Nephron progenitor cell (in vitro differentiated cells): ENCODE data around the gene CTSZ.

ENCODE experiments used
- DNase-seq: peaks from one replicate; pipeline ENCODE4 v3.0.0; 2021
- H3K27ac Mint-ChIP-seq: 2 replicates; pipeline ENCODE4 v1.8.0; 2021; ENCODE audit warnings: mild to moderate bottlenecking, moderate library complexity, mixed read lengths
- H3K27me3 Mint-ChIP-seq: 2 replicates; pipeline ENCODE4 v1.8.0; 2021; ENCODE audit warnings: mild to moderate bottlenecking, low read depth, mixed read lengths; ENCODE audit not compliant: poor library complexity
- H3K36me3 Mint-ChIP-seq: 2 replicates; pipeline ENCODE4 v1.8.0; 2021; ENCODE audit warnings: low read depth, mixed read lengths
- H3K4me1 Mint-ChIP-seq: 2 replicates; pipeline ENCODE4 v1.8.0; 2021; ENCODE audit warnings: mixed read lengths
- H3K4me3 Mint-ChIP-seq: 2 replicates; pipeline ENCODE4 v1.8.0; 2021; ENCODE audit warnings: mild to moderate bottlenecking, moderate library complexity, mixed read lengths
- H3K9me3 Mint-ChIP-seq: 2 replicates; pipeline ENCODE4 v1.8.0; 2021; ENCODE audit warnings: mild to moderate bottlenecking, moderate library complexity, mixed read lengths
- CTCF ChIP-seq: fragments of 200-600 bp; sonication (generic); IDR thresholded peaks from 2 replicates; pipeline ENCODE4 v1.5.0; 2021; ENCODE audit warnings: antibody characterized with exemption

The CTSZ gene

GRCh38 chr20:59006864-59007664, at the start of gene CTSZ:
TSS of gene CTSZ (minus strand) at chr20:59007254. CDS start at chr20:59007128, 126 bp downstream.
- no peak within 1 kb of the TSS for H3K27ac Mint-ChIP-seq
- no peak for TF ChIP-seq CTCF
- H3K4me1 Mint-ChIP-seq = peaks cover 52% of the 10 kb centered on the region
- H3K4me3 Mint-ChIP-seq = peak within 1 kb of the TSS; percentile 76
- H3K36me3 Mint-ChIP-seq = no peaks in the 10 kb centered on the region
- H3K27me3 Mint-ChIP-seq = peaks cover 10% of the 10 kb centered on the region
- DNase-seq = peak; percentile 72
- no peaks in the 10 kb centered on the region for H3K9me3 Mint-ChIP-seq

GRCh38 chr20:59055302-59055701, 48.2 kb upstream of the CTSZ start:
- H3K4me3 Mint-ChIP-seq = no peak overlapping the region
- H3K9me3 Mint-ChIP-seq = peaks cover 5% of the 10 kb centered on the region
- no peak overlapping the region for H3K27ac Mint-ChIP-seq
- no peak for DNase-seq
- H3K4me1 Mint-ChIP-seq = no peaks in the 10 kb centered on the region
- H3K36me3 Mint-ChIP-seq = no peaks in the 10 kb centered on the region
- H3K27me3 Mint-ChIP-seq = peaks cover 18% of the 10 kb centered on the region
- TF ChIP-seq CTCF = no peak

GRCh38 chr20:59051666-59052185, 44.7 kb upstream of the CTSZ start:
- Mint-ChIP-seq H3K9me3 (peaks cover 5% of the 10 kb centered on the region), H3K27me3 (peaks cover 26% of the 10 kb centered on the region), H3K4me1 (no peaks in the 10 kb centered on the region), H3K27ac (no peak overlapping the region), H3K36me3 (no peaks in the 10 kb centered on the region), H3K4me3 (no peak overlapping the region)
- DNase-seq = no peak
- TF ChIP-seq CTCF = no peak

GRCh38 chr20:59050437-59050836, 43.4 kb upstream of the CTSZ start:
- H3K27ac Mint-ChIP-seq = no peak overlapping the region
- no peak overlapping the region for H3K4me3 Mint-ChIP-seq
- H3K4me1 Mint-ChIP-seq = no peaks in the 10 kb centered on the region
- DNase-seq = no peak
- peaks cover 26% of the 10 kb centered on the region for H3K27me3 Mint-ChIP-seq
- TF ChIP-seq CTCF = no peak
- no peaks in the 10 kb centered on the region for H3K36me3 Mint-ChIP-seq
- no peaks in the 10 kb centered on the region for H3K9me3 Mint-ChIP-seq

GRCh38 chr20:59048681-59049030, 41.6 kb upstream of the CTSZ start:
- Mint-ChIP-seq H3K9me3 (no peaks in the 10 kb centered on the region), H3K36me3 (no peaks in the 10 kb centered on the region), H3K4me3 (no peak overlapping the region), H3K4me1 (peaks cover 1% of the 10 kb centered on the region), H3K27me3 (peaks cover 26% of the 10 kb centered on the region), H3K27ac (no peak overlapping the region)
- TF ChIP-seq CTCF = no peak
- DNase-seq = no peak
